GM20431 (cell line): ENCODE measurements around the gene OTOG.
"Not testable (repeated sequence)": the region's sequence is repeated elsewhere in the genome, so short reads cannot be mapped to it uniquely, and the experiment has no call there.

Experiments used
- in situ Hi-C: fragments of 300-500 bp; cut with MseI, MboI; formaldehyde crosslinking; loops from one replicate; pipeline ENCODE4 v1.15.0; 2020; ENCODE audit warnings: low sequenced_read_pairs; ENCODE audit not compliant: unreplicated experiment

Gene OTOG

GRCh38 chr11:17612221-17613188, 65.4 kb downstream of the OTOG start:
- in situ Hi-C loops, result no loop called here

- in situ Hi-C loops, result no loop called here
Measured at GRCh38 chr11:17613428-17613962, 66.4 kb downstream of the OTOG start.

GRCh38 chr11:17613983-17614382, 66.9 kb downstream of the OTOG start:
- in situ Hi-C loops, result no loop called here

- in situ Hi-C loops, result not testable (repeated sequence)
Measured at GRCh38 chr11:17622711-17623110, 75.7 kb downstream of the OTOG start.

GRCh38 chr11:17629113-17629512, 82.1 kb downstream of the OTOG start:
- in situ Hi-C loops, result no loop called here

- in situ Hi-C loops, result no loop called here
Measured at GRCh38 chr11:17630936-17631335, 83.9 kb downstream of the OTOG start.

- in situ Hi-C loops, result no loop called here
Measured at GRCh38 chr11:17631702-17632365, 84.8 kb downstream of the OTOG start.

- in situ Hi-C loops, result no loop called here
Measured at GRCh38 chr11:17633279-17633986, 86.4 kb downstream of the OTOG start.

- in situ Hi-C loops, result no loop called here
Measured at GRCh38 chr11:17633987-17634775, 87.1 kb downstream of the OTOG start.

GRCh38 chr11:17634776-17635550, 87.9 kb downstream of the OTOG start:
- in situ Hi-C loops, result no loop called here

GRCh38 chr11:17635551-17635938, 88.5 kb downstream of the OTOG start:
- in situ Hi-C loops, result no loop called here

GRCh38 chr11:17636721-17637120, 89.7 kb downstream of the OTOG start:
- in situ Hi-C loops, result no loop called here

GRCh38 chr11:17637901-17638300, 90.8 kb downstream of the OTOG start:
- in situ Hi-C loops, result no loop called here

GRCh38 chr11:17638311-17638710, 91.3 kb downstream of the OTOG start:
- in situ Hi-C loops, result no loop called here

- in situ Hi-C loops, result no loop called here
Measured at GRCh38 chr11:17639091-17639490, 92.0 kb downstream of the OTOG start.

GRCh38 chr11:17639781-17640180, 92.7 kb downstream of the OTOG start:
- in situ Hi-C loops, result no loop called here

GRCh38 chr11:17640493-17641164, 93.6 kb downstream of the OTOG start:
- in situ Hi-C loops, result no loop called here

GRCh38 chr11:17641792-17642350, 94.8 kb downstream of the OTOG start:
- in situ Hi-C loops, result no loop called here
